ENCODE results near the gene FBXL14. TPM values are rescaled to one million over a fixed set of nuclear protein-coding genes. Genes with fewer than 3 reads are reported as not detected.
A peak's percentile ranks its signal among the peaks of the same experiment; 100 is the strongest.

The FBXL14 gene
- total and polyA plus RNA-seq, 2 of the 13 experiments (the other 11 are each of a cell fraction or from before 2014, with no cell fraction given), result 7.0 to 7.4 TPM

DNA sequence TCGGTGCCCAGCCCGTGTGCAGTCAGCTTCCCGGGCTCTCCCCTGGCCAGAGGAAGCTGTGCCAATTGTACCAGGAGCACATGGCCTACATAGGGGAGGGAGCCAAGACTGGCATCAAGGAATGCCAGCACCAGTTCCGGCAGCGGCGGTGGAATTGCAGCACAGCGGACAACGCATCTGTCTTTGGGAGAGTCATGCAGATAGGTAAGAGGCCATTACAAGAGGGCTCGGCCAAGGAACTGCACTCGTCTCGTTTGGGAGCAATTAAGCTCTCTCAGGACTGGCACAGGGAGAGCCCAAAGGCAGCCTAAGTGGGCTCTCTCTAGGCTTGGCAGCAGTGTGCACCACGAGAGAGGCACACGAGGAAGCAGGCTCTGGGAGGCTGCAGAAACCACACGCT is 38.3 kb upstream of the FBXL14 start:
- no peak for ATAC-seq
- in situ Hi-C loops (cut with HindIII; ENCODE audit: extremely low pct_ligation_motif_present, low pct_unique_long_range_greater_than_20kb) (no loop called here), intact Hi-C loops (cut with micrococcal nuclease; ENCODE audit: unreplicated experiment) (no loop called here)
- Histone ChIP-seq H3K27me3 (ENCODE audit: control insufficient read depth in 1 of 2, insufficient read depth in 2 of 2, low read length in 2 of 2) (peaks cover 6 to 81% of the 10 kb centered on the region in 2 experiments; a peak in 4 of 5 replicates), H3K9ac (ENCODE audit: insufficient read depth, low read depth, low read length) (no peak overlapping the region), H3K36me3 (replicated peaks in 1 of 2; ENCODE audit: control insufficient read depth in 1 of 2, insufficient read depth in 2 of 2, low read length in 2 of 2) (no peaks in the 10 kb centered on the region), H3K4me2 (ENCODE audit: low read depth, low read length) (no peak overlapping the region), H3K27ac (ENCODE audit: extremely low read length, insufficient read depth, low read length) (no peak overlapping the region), H3K4me1 (ENCODE audit: insufficient read depth, low read length) (peaks cover 41% of the 10 kb centered on the region), H3K4me3 (replicated peaks in 1 of 3; ENCODE audit: insufficient read depth in 1 of 3, low read depth in 2 of 3, low read length in 3 of 3) (no peak overlapping the region), H4K20me1 (ENCODE audit: insufficient read depth, low read length) (no peaks in the 10 kb centered on the region), H3K9me3 (ENCODE audit: low read length) (no peaks in the 10 kb centered on the region), H2AFZ (ENCODE audit: low read length) (no peak overlapping the region), H3K79me2 (ENCODE audit: insufficient read depth, low read length) (no peaks in the 10 kb centered on the region)
- no TSS peak for BruUV-seq (replicated peaks)
- ChIA-PET CTCF (ENCODE audit: low intra/inter-chr PET ratio, low total read pairs) (no interaction called here), POLR2A (no interaction called here)
- 60% methylated on average over 10 of the region's 14 CpGs for WGBS (ENCODE audit: low lambda C conversion rate)
- TF ChIP-seq ZNF790 (CRISPR knock-in tag; IDR thresholded peaks at IDR 0.05; ENCODE audit: borderline replicate concordance) (no peak), ZNF768 (CRISPR knock-in tag; IDR thresholded peaks at IDR 0.05) (peak; percentile 48; the same call in 1 of the 2 replicates)
- no peak for FAIRE-seq
- no peak for DNase-seq (ENCODE audit: low spot score)

- Histone ChIP-seq H3K4me2 (ENCODE audit: low read depth, low read length) (0 out of 2 replicates have a peak overlapping the region, but pooled peaks have one; percentile 0), H3K9ac (ENCODE audit: insufficient read depth, low read depth, low read length) (no peak overlapping the region), H3K27ac (ENCODE audit: extremely low read length, insufficient read depth, low read length) (no peak overlapping the region), H3K27me3 (ENCODE audit: control insufficient read depth in 1 of 2, insufficient read depth in 2 of 2, low read length in 2 of 2) (peaks cover 6 to 87% of the 10 kb centered on the region in 2 experiments; a peak in 4 of 5 replicates), H3K4me3 (replicated peaks in 1 of 3; ENCODE audit: insufficient read depth in 1 of 3, low read depth in 2 of 3, low read length in 3 of 3) (no peak overlapping the region), H3K9me3 (ENCODE audit: low read length) (no peaks in the 10 kb centered on the region), H2AFZ (ENCODE audit: low read length) (no peak overlapping the region), H4K20me1 (ENCODE audit: insufficient read depth, low read length) (no peaks in the 10 kb centered on the region), H3K79me2 (ENCODE audit: insufficient read depth, low read length) (no peaks in the 10 kb centered on the region), H3K36me3 (replicated peaks in 1 of 2; ENCODE audit: control insufficient read depth in 1 of 2, insufficient read depth in 2 of 2, low read length in 2 of 2) (no peaks in the 10 kb centered on the region), H3K4me1 (ENCODE audit: insufficient read depth, low read length) (peaks cover 41% of the 10 kb centered on the region)
- CTCF ChIA-PET (ENCODE audit: low intra/inter-chr PET ratio, low total read pairs), result no interaction called here
- POLR2A ChIA-PET, result no interaction called here
- intact Hi-C loops (cut with micrococcal nuclease; ENCODE audit: unreplicated experiment) (no loop called here), in situ Hi-C loops (cut with HindIII; ENCODE audit: extremely low pct_ligation_motif_present, low pct_unique_long_range_greater_than_20kb) (no loop called here)
- DNase-seq (ENCODE audit: low spot score) (peak; percentile 24), FAIRE-seq (no peak), ATAC-seq (peak; percentile 69)
- BruUV-seq (replicated peaks), result no TSS peak
- 49% methylated on average over 22 of the region's 23 CpGs for whole genome bisulfite sequencing (ENCODE audit: low lambda C conversion rate)
- TF ChIP-seq ZNF776 (CRISPR knock-in tag; IDR thresholded peaks at IDR 0.05) (no peak), ZNF552 (CRISPR knock-in tag; IDR thresholded peaks at IDR 0.05; ENCODE audit: borderline replicate concordance) (no peak), ZNF691 (CRISPR knock-in tag; IDR thresholded peaks at IDR 0.05; ENCODE audit: borderline replicate concordance, low read depth) (no peak), XRCC5 (optimal IDR thresholded peaks at IDR 0.05; ENCODE audit: low read length) (peak; percentile 20), SNRNP70 (IDR thresholded peaks at IDR 0.05; ENCODE audit: low read depth, low read length) (no peak)
- TF ChIP-seq, protein P1, sequence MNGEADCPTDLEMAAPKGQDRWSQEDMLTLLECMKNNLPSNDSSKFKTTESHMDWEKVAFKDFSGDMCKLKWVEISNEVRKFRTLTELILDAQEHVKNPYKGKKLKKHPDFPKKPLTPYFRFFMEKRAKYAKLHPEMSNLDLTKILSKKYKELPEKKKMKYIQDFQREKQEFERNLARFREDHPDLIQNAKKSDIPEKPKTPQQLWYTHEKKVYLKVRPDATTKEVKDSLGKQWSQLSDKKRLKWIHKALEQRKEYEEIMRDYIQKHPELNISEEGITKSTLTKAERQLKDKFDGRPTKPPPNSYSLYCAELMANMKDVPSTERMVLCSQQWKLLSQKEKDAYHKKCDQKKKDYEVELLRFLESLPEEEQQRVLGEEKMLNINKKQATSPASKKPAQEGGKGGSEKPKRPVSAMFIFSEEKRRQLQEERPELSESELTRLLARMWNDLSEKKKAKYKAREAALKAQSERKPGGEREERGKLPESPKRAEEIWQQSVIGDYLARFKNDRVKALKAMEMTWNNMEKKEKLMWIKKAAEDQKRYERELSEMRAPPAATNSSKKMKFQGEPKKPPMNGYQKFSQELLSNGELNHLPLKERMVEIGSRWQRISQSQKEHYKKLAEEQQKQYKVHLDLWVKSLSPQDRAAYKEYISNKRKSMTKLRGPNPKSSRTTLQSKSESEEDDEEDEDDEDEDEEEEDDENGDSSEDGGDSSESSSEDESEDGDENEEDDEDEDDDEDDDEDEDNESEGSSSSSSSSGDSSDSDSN (CRISPR knock-in tag; IDR thresholded peaks at IDR 0.05), result 0 out of 2 replicates have a peak, but pooled peaks have one; percentile 27
These were observed 36.6 kb upstream of the FBXL14 start for GRCh38 chr12:1630827-1631591.

Measured in HepG2 (cell line).